Heart right ventricle (tissue), 16 donors: Measurements from ENCODE around the gene NT5C2. TPM values are rescaled to one million over a fixed set of nuclear protein-coding genes. Genes with fewer than 3 reads are reported as not detected.
"Not testable (repeated sequence)": the region's sequence is repeated elsewhere in the genome, so short reads cannot be mapped to it uniquely, and the experiment has no call there.

Experiments used
- ATAC-seq, 8 donors: fragments of 200-7000 bp; cut with Tn5 transposase; one replicate each; pipeline ENCODE4 v1.9.1; 2020; ENCODE audit warnings: mild to moderate bottlenecking in 8 of 8, moderate library complexity in 8 of 8, moderate number of reproducible peaks in 1 of 8
- DNase-seq, 2 donors: peaks; one replicate each; pipeline ENCODE4 v3.0.0-alpha.2; 2020
- H3K27ac ChIP-seq, 10 donors: fragments of 200-600 bp; sonication (generic) in 2 of 10; one replicate each; pipeline versions ENCODE4 v1.5.0 to v1.8.0; 2020 to 2022; ENCODE audit warnings: mild to moderate bottlenecking in 3 of 10
- H3K27me3 ChIP-seq, 7 donors: fragments of 200-600 bp; one replicate each; pipeline ENCODE4 v1.8.0; 2021 to 2022; ENCODE audit warnings: mild to moderate bottlenecking in 2 of 7
- H3K36me3 ChIP-seq, 9 donors: fragments of 200-600 bp; sonication (generic) in 1 of 9; one replicate each; pipeline versions ENCODE4 v1.5.0 to v1.8.0; 2020 to 2022; ENCODE audit warnings: mild to moderate bottlenecking in 2 of 9
- H3K4me1 ChIP-seq, 9 donors: fragments of 200-600 bp; sonication (generic) in 1 of 9; one replicate each; pipeline versions ENCODE4 v1.5.0 to v1.8.0; 2020 to 2022; ENCODE audit warnings: mild to moderate bottlenecking in 4 of 9
- H3K4me3 ChIP-seq, 10 donors: fragments of 200-600 bp; sonication (generic) in 2 of 10; one replicate each; pipeline versions ENCODE4 v1.5.0 to v1.8.0; 2020 to 2022; ENCODE audit warnings: mild to moderate bottlenecking in 7 of 10, moderate library complexity in 2 of 10
- H3K9me3 ChIP-seq, 11 donors: fragments of 200-600 bp in 10 of 11; sonication (generic) in 2 of 11; one replicate each; pipeline versions ENCODE4 v1.5.0 to v1.8.0; 2013 to 2022; ENCODE audit warnings: mild to moderate bottlenecking in 2 of 11, control low read depth in 1 of 11, moderate library complexity in 1 of 11
- WGBS, 2 donors: extraction: QIAGEN DNeasy Blood & Tissue Kit; methylation state at CpG; one replicate each; pipeline ENCODE4 v1.1.7; 2013; ENCODE audit warnings: inconsistent platforms in 1 of 2; 5-methylcytosine and 5-hydroxymethylcytosine counted together
- intact Hi-C, 10 donors: fragments of 100-400 bp; cut with DNase I; formaldehyde crosslinking; loops; one replicate each; pipeline versions ENCODE4 v1.11.1 to v1.14.2; 2022
- polyA plus RNA-seq, 2 donors: library from polyadenylated mRNA; stranded (reverse); fragments of 200-250 nt; gene quantifications; one replicate each; pipeline ENCODE4 v1.2.3, GENCODE V29; 2013
- total RNA-seq, 10 donors: library from RNA; stranded (reverse); fragmentation: NEBNext Ultra II Directional in 3 of 10; extraction: Animal tissue kit (Norgen Biotek cat#: 25700) in 3 of 10; gene quantifications; one replicate each; pipeline versions ENCODE4 v1.2.1 to v1.2.4, GENCODE V29; 2021 to 2023
- TF ChIP-seq, protein P1 (sequence below), 9 donors: fragments of 200-600 bp; sonication (generic) in 2 of 9; IDR thresholded peaks; one replicate each; pipeline versions ENCODE4 v1.5.0 to v1.8.0; 2021 to 2022; ENCODE audit warnings: antibody characterized with exemption in 9 of 9, mild to moderate bottlenecking in 5 of 9, moderate library complexity in 1 of 9
- donor health status: Arrhythmogenic right ventricular cardiomyopathy.
- donor health status: ischemic (EF 13 %, LVEDD 7.1; RV severe dilation, severe dysfunction).
- donor health status: healthy with polysubstance abuse.
- donor health status: DM: no; HTN: yes; CAD: no.
- donor health status: DM: no; HTN: no; CAD: no.
- donor health status: ischemic (EF 25% LVEDD 6.9; RV normal size, moderate dysfunction).
- donor health status: ischemic (EF 25% LVEDD 5.7; RV mildly dilated, moderate dysfunction).
- donor health status: healthy.
- donor health status: DM: yes; HTN: yes; CAD: no.
- donor health status: Ischemic cardiomyopathy.
- donor health status: ischemic (EF 35%, LVEDD 5.7; RV mildly dilated, moderate dysfunction).
- donor health status: nonischemic (EF 11% LVEDD 7.7; RV severe dilation, severe dysfunction).
- donor health status: DM: yes; HTN: yes; CAD: no.
- donor health status: PGD.
- donor health status: ischemic (EF 29% LVEDD 5.4; RV normal size, mild dysfunction).
- donor health status: nonischemic (EF 23%, LVEDD 6.1; RV moderate dilation, normal function).

Gene NT5C2
- total and polyA plus RNA-seq, 12 donors, result 23.9 to 88.2 (median 53.5) TPM

GRCh38 chr10:103215601-103216000, 22.5 kb upstream of the NT5C2 start:
- H3K36me3 ChIP-seq, result no peaks in the 10 kb centered on the region
- no peak overlapping the region for H3K27ac ChIP-seq
- DNase-seq, result no peak
- H3K4me1 ChIP-seq, result no peaks in the 10 kb centered on the region
- no peak overlapping the region for H3K4me3 ChIP-seq
- no peaks in the 10 kb centered on the region for H3K27me3 ChIP-seq
- intact Hi-C loops, result no loop called here
- no peak for ATAC-seq
- TF ChIP-seq, protein P1, sequence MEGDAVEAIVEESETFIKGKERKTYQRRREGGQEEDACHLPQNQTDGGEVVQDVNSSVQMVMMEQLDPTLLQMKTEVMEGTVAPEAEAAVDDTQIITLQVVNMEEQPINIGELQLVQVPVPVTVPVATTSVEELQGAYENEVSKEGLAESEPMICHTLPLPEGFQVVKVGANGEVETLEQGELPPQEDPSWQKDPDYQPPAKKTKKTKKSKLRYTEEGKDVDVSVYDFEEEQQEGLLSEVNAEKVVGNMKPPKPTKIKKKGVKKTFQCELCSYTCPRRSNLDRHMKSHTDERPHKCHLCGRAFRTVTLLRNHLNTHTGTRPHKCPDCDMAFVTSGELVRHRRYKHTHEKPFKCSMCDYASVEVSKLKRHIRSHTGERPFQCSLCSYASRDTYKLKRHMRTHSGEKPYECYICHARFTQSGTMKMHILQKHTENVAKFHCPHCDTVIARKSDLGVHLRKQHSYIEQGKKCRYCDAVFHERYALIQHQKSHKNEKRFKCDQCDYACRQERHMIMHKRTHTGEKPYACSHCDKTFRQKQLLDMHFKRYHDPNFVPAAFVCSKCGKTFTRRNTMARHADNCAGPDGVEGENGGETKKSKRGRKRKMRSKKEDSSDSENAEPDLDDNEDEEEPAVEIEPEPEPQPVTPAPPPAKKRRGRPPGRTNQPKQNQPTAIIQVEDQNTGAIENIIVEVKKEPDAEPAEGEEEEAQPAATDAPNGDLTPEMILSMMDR (IDR thresholded peaks at IDR 0.05), result no peak
- 86 to 88% methylated on average over 5 of the region's 5 CpGs for WGBS, 2 donors
- peaks cover 0 to 5% (median 0%) of the 10 kb centered on the region in 11 donors for H3K9me3 ChIP-seq

GRCh38 chr10:103210262-103210661, 17.2 kb upstream of the NT5C2 start:
- 92 to 94% methylated on average over 4 of the region's 4 CpGs for WGBS, 2 donors
- H3K4me1 ChIP-seq, H3K36me3 ChIP-seq, DNase-seq, H3K27ac ChIP-seq, H3K4me3 ChIP-seq, H3K27me3 ChIP-seq, intact Hi-C loops, ATAC-seq: not testable (repeated sequence)
- peaks cover 0 to 20% (median 0%) of the 10 kb centered on the region in 11 donors for H3K9me3 ChIP-seq

DNA sequence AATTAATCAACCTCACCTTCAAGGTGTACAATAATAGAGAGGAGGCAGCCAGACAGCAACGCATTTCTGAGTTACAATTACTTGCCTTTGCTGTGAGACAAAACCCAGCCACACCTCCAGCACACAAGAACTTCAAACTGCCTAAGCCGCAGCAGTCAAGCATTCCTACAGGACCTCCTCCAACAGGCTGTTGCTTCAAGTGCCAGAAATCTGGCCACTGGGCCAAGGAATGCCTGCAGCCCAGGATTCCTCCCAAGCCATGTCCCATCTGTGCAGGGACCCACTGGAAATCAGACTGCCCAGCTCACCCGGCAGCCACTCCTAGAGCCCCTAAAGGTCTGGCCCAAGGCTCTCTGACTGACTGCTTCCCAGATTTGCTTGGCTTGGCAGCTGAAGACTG, 14.6 kb upstream of the NT5C2 start:
- H3K27me3 ChIP-seq, H3K27ac ChIP-seq, H3K36me3 ChIP-seq, DNase-seq, ATAC-seq, H3K4me1 ChIP-seq, intact Hi-C loops, H3K4me3 ChIP-seq: not testable (repeated sequence)
- WGBS, 2 donors, result 38 to 49% methylated on average over 3 of the region's 3 CpGs
- H3K9me3 ChIP-seq, result peaks cover 0 to 20% (median 0%) of the 10 kb centered on the region in 11 donors

GRCh38 chr10:103207141-103207540, 14.1 kb upstream of the NT5C2 start:
- TF ChIP-seq, protein P1 (IDR thresholded peaks at IDR 0.05), result no peak
- no peak overlapping the region for H3K4me3 ChIP-seq
- intact Hi-C loops, result no loop called here
- WGBS, 2 donors, result 41 to 55% methylated on average over 2 of the region's 2 CpGs
- H3K27ac ChIP-seq, result no peak overlapping the region
- H3K36me3 ChIP-seq, result no peaks in the 10 kb centered on the region
- H3K27me3 ChIP-seq, result no peaks in the 10 kb centered on the region
- DNase-seq (no peak), ATAC-seq (no peak)
- peaks cover 0 to 20% (median 0%) of the 10 kb centered on the region in 11 donors for H3K9me3 ChIP-seq
- peaks cover 0 to 9% (median 0%) of the 10 kb centered on the region in 9 donors for H3K4me1 ChIP-seq

DNA sequence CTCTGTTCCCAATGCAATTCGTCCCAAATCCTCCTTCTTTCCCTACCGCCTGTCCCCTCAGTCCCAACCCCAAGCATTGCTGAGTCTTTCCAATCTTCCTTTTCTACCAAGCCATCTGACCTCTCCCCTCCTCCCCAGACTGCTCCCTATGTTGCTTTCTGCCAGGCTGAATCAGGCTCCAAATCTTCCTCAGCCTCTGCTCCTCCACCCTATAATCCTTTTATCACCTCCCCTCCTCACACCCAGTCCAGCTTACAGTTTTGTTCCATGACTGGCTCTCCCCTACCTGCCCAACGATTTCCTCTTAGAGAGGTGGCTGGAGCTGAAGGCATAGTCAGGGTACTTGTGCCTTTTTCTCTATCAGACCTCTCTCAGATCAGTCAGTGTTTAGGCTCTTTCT, 13.6 kb upstream of the NT5C2 start:
- H3K27me3 ChIP-seq, ATAC-seq, intact Hi-C loops, H3K36me3 ChIP-seq, DNase-seq, H3K27ac ChIP-seq, H3K4me3 ChIP-seq: not testable (repeated sequence)
- Histone ChIP-seq H3K4me1 (peaks cover 0 to 12% (median 0%) of the 10 kb centered on the region in 9 donors), H3K9me3 (peaks cover 0 to 20% (median 0%) of the 10 kb centered on the region in 11 donors)
- 67 to 74% methylated on average over 3 of the region's 3 CpGs for WGBS, 2 donors

DNA sequence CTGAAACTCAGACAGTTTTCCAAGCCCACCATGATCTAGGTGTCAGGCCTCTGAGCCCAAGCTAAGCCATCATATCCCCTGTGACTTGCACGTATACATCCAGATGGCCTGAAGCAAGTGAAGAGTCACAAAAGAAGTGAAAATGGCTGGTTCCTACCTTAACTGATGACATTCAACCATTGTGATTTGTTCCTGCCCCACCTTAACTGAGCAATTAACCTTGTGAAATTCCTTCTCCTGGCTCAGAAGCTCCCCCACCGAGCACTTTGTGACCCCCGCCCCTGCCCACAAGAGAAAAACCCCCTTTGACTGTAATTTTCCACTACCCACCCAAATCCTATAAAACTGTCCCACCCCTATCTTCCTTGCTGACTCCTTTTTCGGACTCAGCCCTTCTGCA, 12.3 kb upstream of the NT5C2 start:
- ATAC-seq, H3K27me3 ChIP-seq, intact Hi-C loops, H3K36me3 ChIP-seq, DNase-seq, H3K4me3 ChIP-seq, H3K27ac ChIP-seq: not testable (repeated sequence)
- Histone ChIP-seq H3K4me1 (peaks cover 0 to 13% (median 0%) of the 10 kb centered on the region in 9 donors), H3K9me3 (peaks cover 0 to 13% (median 0%) of the 10 kb centered on the region in 11 donors)
- 62 to 75% methylated on average over 4 of the region's 4 CpGs for WGBS, 2 donors
